SK-N-SH treated with all-trans-retinoic acid at 6 μM for 48 hours (cell line): ENCODE results near the gene CPZ.
"Not testable (repeated sequence)": the region's sequence is repeated elsewhere in the genome, so short reads cannot be mapped to it uniquely, and the experiment has no call there.

Source experiments
- ATAC-seq: fragments of 200-7000 bp; cut with Tn5 transposase; 3 replicates; pipeline ENCODE4 v1.9.1; 2020; ENCODE audit warnings: mild to moderate bottlenecking, moderate library complexity
- ARNTL ChIP-seq: fragments of 450-650 bp; formaldehyde crosslinking; IDR thresholded peaks from 2 replicates; pipeline ENCODE4 v1.5.0; 2020; ENCODE audit warnings: low read depth, mild to moderate bottlenecking, moderate library complexity, borderline replicate concordance
- BACH2 ChIP-seq: fragments of 250-450 bp; sonication (Bioruptor Pico); IDR thresholded peaks from 2 replicates; pipeline ENCODE4 v1.9.0; 2021; ENCODE audit warnings: mild to moderate bottlenecking, borderline replicate concordance
- CREB5 ChIP-seq: fragments of 250-450 bp; sonication (Bioruptor Pico); IDR thresholded peaks from 2 replicates; pipeline ENCODE4 v1.5.1; 2020; ENCODE audit warnings: low read depth, mild to moderate bottlenecking, moderate library complexity
- CSDC2 ChIP-seq: fragments of 250-450 bp; sonication (Bioruptor Pico); IDR thresholded peaks from 2 replicates; pipeline ENCODE4 v1.5.0; 2020; ENCODE audit warnings: mild to moderate bottlenecking, moderate library complexity
- CSRNP3 ChIP-seq: fragments of 250-450 bp; sonication (Bioruptor Pico); IDR thresholded peaks from 2 replicates; pipeline ENCODE4 v1.5.1; 2021; ENCODE audit warnings: mild to moderate bottlenecking, moderate library complexity
- ESRRG ChIP-seq: fragments of 250-450 bp; sonication (Bioruptor Pico); IDR thresholded peaks from 2 replicates; pipeline ENCODE4 v1.6.1; 2021; ENCODE audit warnings: mild to moderate bottlenecking
- GLIS3 ChIP-seq: fragments of 250-450 bp; sonication (Bioruptor Pico); IDR thresholded peaks from 2 replicates; pipeline ENCODE4 v1.5.0; 2020; ENCODE audit warnings: mild to moderate bottlenecking, moderate library complexity
- ISL1 ChIP-seq: fragments of 250-450 bp; sonication (Bioruptor Pico); IDR thresholded peaks from 2 replicates; pipeline ENCODE4 v2.1.2; 2022; ENCODE audit warnings: mild to moderate bottlenecking, moderate library complexity
- PATZ1 ChIP-seq: fragments of 250-450 bp; sonication (Bioruptor Pico); IDR thresholded peaks from 2 replicates; pipeline ENCODE4 v1.8.0; 2020; ENCODE audit warnings: mild to moderate bottlenecking, moderate library complexity, borderline replicate concordance
- POU6F1 ChIP-seq: fragments of 250-450 bp; sonication (Bioruptor Pico); IDR thresholded peaks from 2 replicates; pipeline ENCODE4 v1.8.0; 2021; ENCODE audit warnings: low read depth, mild to moderate bottlenecking, moderate library complexity, borderline replicate concordance
- PPARA ChIP-seq: fragments of 250-450 bp; sonication (Bioruptor Pico); IDR thresholded peaks from 2 replicates; pipeline ENCODE4 v1.5.0; 2020; ENCODE audit warnings: mild to moderate bottlenecking, borderline replicate concordance
- RARB ChIP-seq: fragments of 250-450 bp; sonication (Bioruptor Pico); IDR thresholded peaks from 2 replicates; pipeline ENCODE4 v1.8.0; 2021; ENCODE audit warnings: mild to moderate bottlenecking, moderate library complexity
- SNAI2 ChIP-seq: fragments of 250-450 bp; sonication (Bioruptor Pico); IDR thresholded peaks from 2 replicates; pipeline ENCODE4 v1.5.0; 2020; ENCODE audit warnings: mild to moderate bottlenecking, moderate library complexity
- TCF4 ChIP-seq: fragments of 250-450 bp; sonication (Bioruptor Pico); IDR thresholded peaks from 2 replicates; pipeline ENCODE4 v1.8.0; 2021; ENCODE audit warnings: mild to moderate bottlenecking, moderate library complexity, borderline replicate concordance
- TOX ChIP-seq: fragments of 250-450 bp; sonication (Bioruptor Pico); IDR thresholded peaks from 2 replicates; pipeline ENCODE4 v1.8.0; 2021; ENCODE audit warnings: mild to moderate bottlenecking, moderate library complexity, borderline replicate concordance
- TSHZ2 ChIP-seq: fragments of 250-450 bp; sonication (Bioruptor Pico); IDR thresholded peaks from 2 replicates; pipeline ENCODE4 v1.5.0; 2020; ENCODE audit warnings: mild to moderate bottlenecking, moderate library complexity
- ZC3H10 ChIP-seq: fragments of 250-450 bp; sonication (Bioruptor Pico); IDR thresholded peaks from 2 replicates; pipeline ENCODE4 v1.5.1; 2021; ENCODE audit warnings: mild to moderate bottlenecking, moderate library complexity
- ZFP3 ChIP-seq: fragments of 250-450 bp; sonication (Bioruptor Pico); IDR thresholded peaks from 2 replicates; pipeline ENCODE4 v1.5.0; 2020; ENCODE audit warnings: mild to moderate bottlenecking, moderate library complexity
- ZNF565 ChIP-seq: fragments of 450-650 bp; formaldehyde crosslinking; conservative IDR thresholded peaks from 2 replicates; pipeline ENCODE4 v1.5.0; 2020; ENCODE audit warnings: low read depth, mild to moderate bottlenecking, moderate library complexity
- ZNF70 ChIP-seq: fragments of 450-650 bp; formaldehyde crosslinking; IDR thresholded peaks from 2 replicates; pipeline ENCODE4 v1.5.0; 2020; ENCODE audit warnings: mild to moderate bottlenecking, moderate library complexity
- ZNF8 ChIP-seq: fragments of 450-650 bp; formaldehyde crosslinking; IDR thresholded peaks from 2 replicates; pipeline ENCODE4 v1.5.0; 2020; ENCODE audit warnings: mild to moderate bottlenecking, moderate library complexity

Gene CPZ

GRCh38 chr4:8653326-8654000 lies 60.9 kb downstream of the CPZ start:
- ATAC-seq, result no peak
- TF ChIP-seq ISL1 (CRISPR knock-in tag) (no peak), POU6F1 (CRISPR knock-in tag) (no peak), TSHZ2 (CRISPR knock-in tag) (no peak), GLIS3 (CRISPR knock-in tag) (no peak), TOX (CRISPR knock-in tag) (no peak), CSDC2 (no peak), ZNF565 (CRISPR knock-in tag) (no peak), PATZ1 (no peak), ZC3H10 (CRISPR knock-in tag) (no peak), ESRRG (CRISPR knock-in tag) (no peak), CSRNP3 (CRISPR knock-in tag) (no peak), ARNTL (CRISPR knock-in tag) (no peak), RARB (CRISPR knock-in tag) (no peak), ZFP3 (no peak)

- peak; percentile 28; the same call in 1 of the 2 replicates for TF ChIP-seq ZNF8 (CRISPR knock-in tag)
- not testable (repeated sequence) for ATAC-seq
Measured at GRCh38 chr4:8654139-8654538, 61.6 kb downstream of the CPZ start.

GRCh38 chr4:8655411-8656184 lies 63.0 kb downstream of the CPZ start:
- no peak for ATAC-seq
- TF ChIP-seq RARB (CRISPR knock-in tag) (no peak), CSRNP3 (CRISPR knock-in tag) (no peak), CREB5 (CRISPR knock-in tag) (no peak), TOX (CRISPR knock-in tag) (no peak), PATZ1 (no peak), ISL1 (CRISPR knock-in tag) (no peak), ZNF70 (CRISPR knock-in tag) (no peak), CSDC2 (no peak), POU6F1 (CRISPR knock-in tag) (no peak), ZFP3 (no peak), BACH2 (no peak), SNAI2 (no peak), ZNF565 (CRISPR knock-in tag) (no peak), ZC3H10 (CRISPR knock-in tag) (no peak), PPARA (no peak), TCF4 (CRISPR knock-in tag) (no peak), ZNF8 (CRISPR knock-in tag) (no peak)
